Tibial artery (tissue), 4 donors: ENCODE measurements around the gene GALNT4.

ENCODE experiments used
- DNase-seq, 2 donors: peaks; one replicate each; pipeline ENCODE4 v3.0.0-alpha.2; 2019
- H3K27ac ChIP-seq, 2 donors: fragments of 200-600 bp; sonication (generic) in 1 of 2; 1 replicate in 1 of 2; 2 replicates in 1 of 2; pipeline ENCODE4 v1.5.1; 2018 to 2019; ENCODE audit warnings: mild to moderate bottlenecking in 1 of 2
- H3K27me3 ChIP-seq, 2 donors: fragments of 200-600 bp; sonication (generic) in 1 of 2; one replicate each; pipeline versions ENCODE4 v1.5.1 to v1.6.0; 2016 to 2019
- H3K36me3 ChIP-seq, 3 donors: fragments of 200-600 bp; sonication (generic) in 2 of 3; one replicate each; pipeline ENCODE4 v1.5.1; 2016 to 2019; ENCODE audit warnings: mild to moderate bottlenecking in 2 of 3
- H3K4me1 ChIP-seq, 4 donors: fragments of 200-600 bp; sonication (generic) in 2 of 4; 1 replicate in 3 of 4; 2 replicates in 1 of 4; pipeline ENCODE4 v1.5.1; 2016 to 2019
- H3K4me3 ChIP-seq, 2 donors: fragments of 200-600 bp; sonication (generic) in 1 of 2; 1 replicate in 1 of 2; 2 replicates in 1 of 2; pipeline ENCODE4 v1.5.1; 2018 to 2019; ENCODE audit warnings: mild to moderate bottlenecking in 2 of 2
- H3K9me3 ChIP-seq, 3 donors: fragments of 200-600 bp; sonication (generic) in 1 of 3; one replicate each; pipeline ENCODE4 v1.5.1; 2016 to 2019
- CTCF ChIP-seq, 2 experiments: fragments of 200-600 bp in 1 of 2; fragments of 450-650 bp in 1 of 2; IDR thresholded peaks; one replicate each; pipeline ENCODE4 v1.5.1; 2017 to 2019; ENCODE audit warnings: antibody characterized with exemption in 2 of 2, mild to moderate bottlenecking in 1 of 2, moderate library complexity in 1 of 2
- intact Hi-C: fragments of 100-400 bp; cut with DNase I; formaldehyde crosslinking; loops from one replicate; pipeline ENCODE4 v1.15.0; 2023; ENCODE audit warnings: low total_unique reads

The GALNT4 gene

GRCh38 chr12:89542236-89542635, 17.6 kb upstream of the GALNT4 start:
- no peaks in the 10 kb centered on the region for H3K36me3 ChIP-seq
- DNase-seq = no peak
- H3K27ac ChIP-seq = no peak overlapping the region
- no peak for TF ChIP-seq CTCF (IDR thresholded peaks at IDR 0.05)
- intact Hi-C loops = loop anchor here (5.0 kb wide), 1 partner anchor 1420 kb away; no protein-coding TSS in a partner anchor
- H3K4me1 ChIP-seq = peaks cover 0 to 20% (median 9%) of the 10 kb centered on the region in 4 donors
- no peaks in the 10 kb centered on the region for H3K9me3 ChIP-seq
- H3K27me3 ChIP-seq = no peaks in the 10 kb centered on the region
- H3K4me3 ChIP-seq = no peak overlapping the region

GRCh38 chr12:89540586-89540985, 16.0 kb upstream of the GALNT4 start:
- Histone ChIP-seq H3K27me3 (no peaks in the 10 kb centered on the region), H3K27ac (no peak overlapping the region), H3K4me3 (no peak overlapping the region), H3K36me3 (no peaks in the 10 kb centered on the region), H3K9me3 (no peaks in the 10 kb centered on the region), H3K4me1 (peaks cover 0 to 20% (median 9%) of the 10 kb centered on the region in 4 donors)
- TF ChIP-seq CTCF (IDR thresholded peaks at IDR 0.05) = no peak
- intact Hi-C loops = loop anchor here (5.0 kb wide), 1 partner anchor 1422 kb away; no protein-coding TSS in a partner anchor
- no peak for DNase-seq

GRCh38 chr12:89539426-89540223, 15.0 kb upstream of the GALNT4 start:
- intact Hi-C loops = loop anchor here (5.0 kb wide), 1 partner anchor 1423 kb away; no protein-coding TSS in a partner anchor
- TF ChIP-seq CTCF (IDR thresholded peaks at IDR 0.05) = no peak
- H3K4me3 ChIP-seq = no peak overlapping the region
- DNase-seq = no peak
- no peaks in the 10 kb centered on the region for H3K36me3 ChIP-seq
- H3K27ac ChIP-seq = no peak overlapping the region
- H3K27me3 ChIP-seq = no peaks in the 10 kb centered on the region
- peaks cover 0 to 12% (median 4%) of the 10 kb centered on the region in 4 donors for H3K4me1 ChIP-seq
- H3K9me3 ChIP-seq = no peaks in the 10 kb centered on the region

DNA sequence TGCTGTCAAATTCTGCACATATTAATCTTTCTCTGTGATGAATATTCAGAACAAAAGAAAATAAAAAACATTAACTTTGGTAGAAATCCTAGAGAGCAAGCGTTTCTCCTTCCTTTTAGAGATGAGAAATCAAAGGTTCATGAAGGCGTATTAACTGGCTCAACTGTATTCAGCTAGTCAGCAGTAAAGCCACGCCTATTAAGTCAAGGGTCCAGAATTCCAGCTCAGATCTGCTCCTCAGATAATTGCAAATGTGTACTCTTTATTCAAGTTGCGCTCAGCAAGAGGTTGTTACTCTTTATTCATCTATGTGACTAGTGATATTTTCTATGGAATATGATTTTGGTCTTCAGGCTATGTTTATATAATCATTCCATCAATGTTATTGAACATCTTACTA, 14.3 kb upstream of the GALNT4 start:
- no peaks in the 10 kb centered on the region for H3K9me3 ChIP-seq
- no peak overlapping the region for H3K27ac ChIP-seq
- H3K4me3 ChIP-seq = no peak overlapping the region
- no peak for DNase-seq
- H3K27me3 ChIP-seq = no peaks in the 10 kb centered on the region
- TF ChIP-seq CTCF (IDR thresholded peaks at IDR 0.05) = no peak
- intact Hi-C loops = no loop called here
- H3K36me3 ChIP-seq = no peaks in the 10 kb centered on the region
- H3K4me1 ChIP-seq = peaks cover 0 to 6% (median 2%) of the 10 kb centered on the region in 4 donors

DNA sequence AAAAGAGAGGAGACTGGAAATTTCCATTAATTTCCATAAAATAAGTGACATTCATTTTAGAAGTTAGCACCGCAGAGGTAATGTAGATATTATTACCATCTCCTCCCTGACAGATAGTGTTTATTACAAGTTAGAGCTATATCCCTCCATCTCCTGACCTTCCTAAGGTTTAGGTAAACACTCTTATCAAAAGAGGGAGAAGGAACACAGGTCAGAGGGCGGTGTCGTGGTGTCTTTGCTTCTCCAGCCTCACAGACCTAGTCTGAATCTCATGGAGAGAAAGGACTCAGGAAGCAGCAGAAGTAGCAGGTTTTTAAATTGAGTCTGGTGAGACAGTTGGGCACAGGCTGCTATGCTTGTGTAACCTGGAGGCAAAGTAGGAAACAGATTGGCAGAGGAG, 12.8 kb upstream of the GALNT4 start:
- Histone ChIP-seq H3K4me1 (no peaks in the 10 kb centered on the region), H3K27me3 (no peaks in the 10 kb centered on the region), H3K4me3 (no peak overlapping the region), H3K36me3 (no peaks in the 10 kb centered on the region), H3K9me3 (no peaks in the 10 kb centered on the region), H3K27ac (no peak overlapping the region)
- no peak for TF ChIP-seq CTCF (IDR thresholded peaks at IDR 0.05)
- intact Hi-C loops = no loop called here
- DNase-seq = no peak
